CD14-positive monocyte (primary cell): Measurements from ENCODE around the gene HECTD4. TPM values are rescaled to one million over a fixed set of nuclear protein-coding genes. Genes with fewer than 3 reads are reported as not detected.

ENCODE experiments used
- DNase-seq, 3 donors: peaks; one replicate each; pipeline ENCODE4 v3.0.0-alpha.2; 2011 to 2022
- H2AFZ ChIP-seq: 2 replicates; pipeline ENCODE4 v1.6.0; 2012; ENCODE audit warnings: mild to moderate bottlenecking, low read depth, low read length, inconsistent platforms; ENCODE audit not compliant: insufficient read depth, poor library complexity, severe bottlenecking
- H3K27ac ChIP-seq, 2 donors: 1 replicate in 1 of 2; 2 replicates in 1 of 2; pipeline ENCODE4 v1.5.1; 2012 to 2013; ENCODE audit warnings: low read length in 2 of 2, control low read depth in 1 of 2, inconsistent platforms in 1 of 2, low read depth in 1 of 2, mild to moderate bottlenecking in 1 of 2
- H3K27me3 ChIP-seq, 2 donors: one replicate each; pipeline versions ENCODE4 v1.6.0 to v1.6.1; 2011 to 2013; ENCODE audit warnings: low read length in 2 of 2; ENCODE audit not compliant: control insufficient read depth in 2 of 2, insufficient read depth in 2 of 2
- H3K36me3 ChIP-seq, 2 donors: replicated peaks in 1 of 2; 1 replicate in 1 of 2; 2 replicates in 1 of 2; pipeline versions ENCODE4 v1.5.1 to v1.6.1; 2012 to 2013; ENCODE audit warnings: low read length in 2 of 2, control low read depth in 1 of 2, inconsistent platforms in 1 of 2, mild to moderate bottlenecking in 1 of 2; ENCODE audit not compliant: insufficient read depth in 2 of 2, control insufficient read depth in 1 of 2
- H3K4me1 ChIP-seq, 2 donors: 1 replicate in 1 of 2; 2 replicates in 1 of 2; pipeline versions ENCODE4 v1.5.1 to v1.6.1; 2012 to 2013; ENCODE audit warnings: low read length in 2 of 2, control low read depth in 1 of 2, inconsistent platforms in 1 of 2, mild to moderate bottlenecking in 1 of 2, moderate library complexity in 1 of 2; ENCODE audit not compliant: insufficient read depth in 2 of 2, control insufficient read depth in 1 of 2
- H3K4me2 ChIP-seq: replicated peaks from 2 replicates; pipeline ENCODE3; 2012; ENCODE audit warnings: low read length, moderate library complexity, mild to moderate bottlenecking; ENCODE audit not compliant: poor library complexity, severe bottlenecking; ENCODE audit errors: extremely low read depth
- H3K4me3 ChIP-seq, 3 experiments: fragments of 200-600 bp in 1 of 3; sonication (generic) in 1 of 3; replicated peaks in 1 of 3; 1 replicate in 2 of 3; 2 replicates in 1 of 3; pipeline ENCODE4 v1.5.1; 2011 to 2013; ENCODE audit warnings: low read length in 3 of 3, mild to moderate bottlenecking in 3 of 3, control low read depth in 2 of 3, low read depth in 2 of 3, inconsistent platforms in 1 of 3, moderate library complexity in 1 of 3
- H3K79me2 ChIP-seq: 2 replicates; pipeline ENCODE4 v1.6.0; 2012; ENCODE audit warnings: mild to moderate bottlenecking, control low read depth, inconsistent platforms, low read length, moderate library complexity; ENCODE audit not compliant: insufficient read depth
- H3K9ac ChIP-seq: 2 replicates; pipeline ENCODE4 v1.6.0; 2017; ENCODE audit warnings: low read length, mild to moderate bottlenecking; ENCODE audit not compliant: insufficient read depth, poor library complexity, severe bottlenecking
- H3K9me3 ChIP-seq, 2 donors: replicated peaks in 1 of 2; 1 replicate in 1 of 2; 2 replicates in 1 of 2; pipeline versions ENCODE4 v1.5.1 to v1.6.1; 2012 to 2013; ENCODE audit warnings: low read length in 2 of 2, control low read depth in 1 of 2; ENCODE audit not compliant: control insufficient read depth in 1 of 2, insufficient read depth in 1 of 2
- H4K20me1 ChIP-seq: 2 replicates; pipeline ENCODE4 v1.6.0; 2012; ENCODE audit warnings: mild to moderate bottlenecking, low read length, control low read depth, moderate library complexity; ENCODE audit not compliant: insufficient read depth
- H3K27ac Mint-ChIP-seq, 7 donors: one replicate each; pipeline ENCODE4 v1.8.0; 2020; ENCODE audit warnings: mild to moderate bottlenecking in 7 of 7, mixed read lengths in 7 of 7, moderate library complexity in 6 of 7, inconsistent platforms in 2 of 7
- H3K27me3 Mint-ChIP-seq, 3 donors: one replicate each; pipeline ENCODE4 v1.8.0; 2021 to 2022; ENCODE audit warnings: low read depth in 3 of 3, mild to moderate bottlenecking in 3 of 3, mixed read lengths in 3 of 3, moderate library complexity in 3 of 3, inconsistent platforms in 1 of 3
- H3K36me3 Mint-ChIP-seq, 2 donors: one replicate each; pipeline ENCODE4 v1.8.0; 2020; ENCODE audit warnings: mixed read lengths in 2 of 2, inconsistent platforms in 1 of 2, mild to moderate bottlenecking in 1 of 2
- H3K4me1 Mint-ChIP-seq: one replicate; pipeline ENCODE4 v1.8.0; 2020; ENCODE audit warnings: mild to moderate bottlenecking, mixed read lengths
- H3K4me3 Mint-ChIP-seq, 2 donors: one replicate each; pipeline ENCODE4 v1.8.0; 2020; ENCODE audit warnings: mild to moderate bottlenecking in 2 of 2, mixed read lengths in 2 of 2, moderate library complexity in 1 of 2
- H3K9me3 Mint-ChIP-seq, 7 donors: one replicate each; pipeline ENCODE4 v1.8.0; 2020 to 2022; ENCODE audit warnings: mixed read lengths in 7 of 7, mild to moderate bottlenecking in 6 of 7, moderate library complexity in 6 of 7, inconsistent platforms in 2 of 7
- whole genome bisulfite sequencing: methylation state at CpG from one replicate; pipeline ENCODE4 v1.1.5; 2013; ENCODE audit warnings: missing lambda C conversion rate; ENCODE audit not compliant: insufficient coverage; 5-methylcytosine and 5-hydroxymethylcytosine counted together
- intact Hi-C, 2 donors: fragments of 100-400 bp; cut with micrococcal nuclease; formaldehyde crosslinking; loops; one replicate each; pipeline versions ENCODE4 v1.15.0 to v1.15.1; 2023
- polyA plus RNA-seq, 3 donors: library from polyadenylated mRNA; depleted of rRNA in 1 of 3; unstranded in 2 of 3; stranded (reverse) in 1 of 3; fragments of 300-500 nt in 2 of 3; fragments of >200 nt in 1 of 3; fragmentation: Illumina TruSeq in 2 of 3; gene quantifications; 1 replicate in 2 of 3; 2 replicates in 1 of 3; pipeline ENCODE4 v1.2.3, GENCODE V29; 2012 to 2021
- TF ChIP-seq, protein P1 (sequence below): fragments of 200-600 bp; IDR thresholded peaks from one replicate; pipeline ENCODE4 v1.8.0; 2022; ENCODE audit warnings: antibody characterized with exemption, mild to moderate bottlenecking

Gene HECTD4
- polyA plus RNA-seq, 3 donors: 0.73 to 18.3 (median 2.4) TPM

DNA sequence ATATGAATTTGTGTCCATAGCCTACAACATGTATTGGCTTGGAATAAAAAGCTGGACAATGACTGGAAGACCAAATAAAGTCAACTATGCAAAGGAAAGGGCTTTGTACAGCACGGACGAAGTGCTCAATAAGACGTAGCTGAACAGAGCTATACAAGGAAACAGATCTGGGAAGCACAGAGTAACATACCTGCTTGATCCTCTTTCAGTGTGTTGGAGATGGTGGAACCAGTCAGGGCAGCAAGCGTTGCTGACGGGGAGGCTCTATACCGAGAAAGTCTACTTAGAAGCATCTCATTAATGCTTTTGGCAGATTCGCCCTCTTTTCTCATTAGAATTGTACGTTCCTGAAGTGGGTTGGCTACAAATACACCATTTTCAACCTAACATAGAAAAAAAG, 99.3 kb downstream of the HECTD4 start:
- Mint-ChIP-seq H3K4me3 (no peak overlapping the region), H3K9me3 (no peaks in the 10 kb centered on the region), H3K4me1 (no peaks in the 10 kb centered on the region), H3K27me3 (no peaks in the 10 kb centered on the region), H3K36me3 (peaks cover 11 to 19% of the 10 kb centered on the region in 2 donors), H3K27ac (no peak overlapping the region)
- TF ChIP-seq, protein P1, sequence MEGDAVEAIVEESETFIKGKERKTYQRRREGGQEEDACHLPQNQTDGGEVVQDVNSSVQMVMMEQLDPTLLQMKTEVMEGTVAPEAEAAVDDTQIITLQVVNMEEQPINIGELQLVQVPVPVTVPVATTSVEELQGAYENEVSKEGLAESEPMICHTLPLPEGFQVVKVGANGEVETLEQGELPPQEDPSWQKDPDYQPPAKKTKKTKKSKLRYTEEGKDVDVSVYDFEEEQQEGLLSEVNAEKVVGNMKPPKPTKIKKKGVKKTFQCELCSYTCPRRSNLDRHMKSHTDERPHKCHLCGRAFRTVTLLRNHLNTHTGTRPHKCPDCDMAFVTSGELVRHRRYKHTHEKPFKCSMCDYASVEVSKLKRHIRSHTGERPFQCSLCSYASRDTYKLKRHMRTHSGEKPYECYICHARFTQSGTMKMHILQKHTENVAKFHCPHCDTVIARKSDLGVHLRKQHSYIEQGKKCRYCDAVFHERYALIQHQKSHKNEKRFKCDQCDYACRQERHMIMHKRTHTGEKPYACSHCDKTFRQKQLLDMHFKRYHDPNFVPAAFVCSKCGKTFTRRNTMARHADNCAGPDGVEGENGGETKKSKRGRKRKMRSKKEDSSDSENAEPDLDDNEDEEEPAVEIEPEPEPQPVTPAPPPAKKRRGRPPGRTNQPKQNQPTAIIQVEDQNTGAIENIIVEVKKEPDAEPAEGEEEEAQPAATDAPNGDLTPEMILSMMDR: no peak
- DNase-seq: no peak
- H3K36me3 ChIP-seq: peaks cover 10 to 36% of the 10 kb centered on the region in 2 donors
- intact Hi-C loops: no loop called here
- no peak overlapping the region for H3K27ac ChIP-seq
- H3K9ac ChIP-seq: no peak overlapping the region
- no peak overlapping the region for H3K4me2 ChIP-seq
- no peaks in the 10 kb centered on the region for H3K79me2 ChIP-seq
- H3K27me3 ChIP-seq: no peaks in the 10 kb centered on the region
- no peaks in the 10 kb centered on the region for H3K4me1 ChIP-seq
- H4K20me1 ChIP-seq: no peaks in the 10 kb centered on the region
- no peak overlapping the region for H2AFZ ChIP-seq
- no peak overlapping the region for H3K4me3 ChIP-seq
- no peaks in the 10 kb centered on the region for H3K9me3 ChIP-seq
- WGBS: no CpG with 5 or more reads among the region's 8 CpGs

DNA sequence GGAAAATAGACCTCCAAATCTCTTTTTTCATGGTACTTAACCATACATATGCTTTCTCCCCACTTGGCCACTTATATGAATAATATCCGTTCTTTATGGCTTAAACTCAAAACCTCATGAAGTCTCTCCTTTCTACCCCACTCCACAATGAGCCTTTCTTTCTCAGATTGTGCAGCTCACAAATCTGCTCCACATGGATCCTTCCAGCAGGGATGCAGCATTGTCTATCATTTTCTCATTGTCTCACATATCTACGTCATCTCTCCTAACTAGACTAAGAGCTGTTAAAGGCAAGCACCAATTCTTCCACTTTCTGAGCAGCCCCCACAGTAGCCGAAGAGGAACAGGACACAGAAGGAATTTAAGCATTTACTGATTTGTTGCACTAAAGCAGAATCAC, 106.4 kb downstream of the HECTD4 start:
- no peaks in the 10 kb centered on the region for H3K4me1 Mint-ChIP-seq
- 100% methylated on average over 1 of the region's 3 CpGs for WGBS
- H3K4me2 ChIP-seq: no peak overlapping the region
- peaks cover 44 to 57% of the 10 kb centered on the region in 2 donors for H3K36me3 Mint-ChIP-seq
- H3K36me3 ChIP-seq: peaks cover 45 to 66% of the 10 kb centered on the region in 2 donors
- H3K27me3 Mint-ChIP-seq: no peaks in the 10 kb centered on the region
- no peaks in the 10 kb centered on the region for H3K4me1 ChIP-seq
- H3K9me3 ChIP-seq: no peaks in the 10 kb centered on the region
- no peak for DNase-seq
- H3K9ac ChIP-seq: no peak overlapping the region
- intact Hi-C loops: no loop called here
- TF ChIP-seq, protein P1: no peak
- no peak overlapping the region for H2AFZ ChIP-seq
- H3K27ac ChIP-seq: no peak overlapping the region
- no peaks in the 10 kb centered on the region for H3K27me3 ChIP-seq
- no peak overlapping the region for H3K4me3 ChIP-seq
- H3K79me2 ChIP-seq: no peaks in the 10 kb centered on the region
- H4K20me1 ChIP-seq: no peaks in the 10 kb centered on the region
- no peaks in the 10 kb centered on the region for H3K9me3 Mint-ChIP-seq
- no peak overlapping the region for H3K4me3 Mint-ChIP-seq
- H3K27ac Mint-ChIP-seq: no peak overlapping the region
